ENCODE measurements around the gene ADAMTSL1. TPM values are rescaled to one million over a fixed set of nuclear protein-coding genes. Genes with fewer than 3 reads are reported as not detected.

Gene ADAMTSL1
- total and polyA plus RNA-seq, 2 of the 8 experiments (the other 6 are each of a cell fraction or from before 2014, with no cell fraction given): 0.84 to 1.1 TPM

GRCh38 chr9:18925880-18926279 lies 451.9 kb downstream of the ADAMTSL1 start:
- H2AK5ac ChIP-seq (ENCODE audit: low read depth, low read length): no peak overlapping the region
- no peaks in the 10 kb centered on the region for H4K20me1 ChIP-seq (replicated peaks in 1 of 2; ENCODE audit: control insufficient read depth in 1 of 2, insufficient read depth in 2 of 2, low read length in 2 of 2)
- no peaks in the 10 kb centered on the region for H3K9me3 ChIP-seq (ENCODE audit: insufficient read depth in 2 of 2, low read depth in 1 of 2, low read length in 1 of 2)
- no peak overlapping the region for H3K4me2 ChIP-seq (ENCODE audit: insufficient read depth in 1 of 2, low read depth in 2 of 2, low read length in 2 of 2)
- H3K23me2 ChIP-seq (ENCODE audit: low read depth, low read length): no peaks in the 10 kb centered on the region
- H2BK12ac ChIP-seq (ENCODE audit: low read depth, low read length): no peak overlapping the region
- no peaks in the 10 kb centered on the region for H3K79me1 ChIP-seq (ENCODE audit: low read depth, low read length)
- H3K23ac ChIP-seq (ENCODE audit: insufficient read length): no peak overlapping the region
- H2AFZ ChIP-seq (ENCODE audit: low read length): no peak overlapping the region
- H4K91ac ChIP-seq (replicated peaks; ENCODE audit: insufficient read length, low read length): no peak overlapping the region
- no peak overlapping the region for H2BK5ac ChIP-seq (ENCODE audit: low read depth, low read length)
- H3K27ac ChIP-seq (ENCODE audit: low read depth, low read length): no peak overlapping the region
- H3K4ac ChIP-seq (replicated peaks; ENCODE audit: insufficient read length, low read depth, low read length): no peak overlapping the region
- H3K4me3 ChIP-seq (ENCODE audit: extremely low read depth in 1 of 4, insufficient read depth in 2 of 4, low read depth in 3 of 4, low read length in 4 of 4): no peak overlapping the region
- H2BK15ac ChIP-seq (ENCODE audit: low read length): no peak overlapping the region
- H3K4me1 ChIP-seq (replicated peaks in 1 of 4; ENCODE audit: control insufficient read depth in 3 of 4, insufficient read depth in 4 of 4, low read length in 3 of 4): no peaks in the 10 kb centered on the region
- ChIA-PET CTCF (ENCODE audit: partially characterized antibody) (interaction anchor here (1.2 to 1.9 kb wide), 3 partner anchors 14 to 103 kb away, joined by 3 to 4 read pairs (median 4); no protein-coding TSS in a partner anchor), POLR2A (ENCODE audit: partially characterized antibody) (no interaction called here)
- no peak for FAIRE-seq
- no peak overlapping the region for H3K18ac ChIP-seq (ENCODE audit: extremely low read depth, low read length)
- H3K27me3 ChIP-seq (replicated peaks in 1 of 4; ENCODE audit: control insufficient read depth in 3 of 4, extremely low read depth in 1 of 4, insufficient read depth in 3 of 4, low read length in 3 of 4): no peaks in the 10 kb centered on the region
- no peaks in the 10 kb centered on the region for H3K79me2 ChIP-seq (ENCODE audit: control insufficient read depth in 1 of 2, insufficient read depth in 2 of 2, low read length in 2 of 2)
- no peak overlapping the region for H2BK120ac ChIP-seq (replicated peaks; ENCODE audit: low read depth, low read length)
- H4K8ac ChIP-seq (ENCODE audit: extremely low read depth, insufficient read depth, low read length): no peak overlapping the region
- H4K5ac ChIP-seq (ENCODE audit: insufficient read length, low read depth, low read length): no peak overlapping the region
- H3K36me3 ChIP-seq (ENCODE audit: control insufficient read depth in 2 of 4, insufficient read depth in 4 of 4, low read length in 3 of 4): no peaks in the 10 kb centered on the region
- DNase-seq (ENCODE audit: low read depth in 1 of 2, low spot score in 2 of 2): no peak
- H2BK20ac ChIP-seq (ENCODE audit: low read length): no peak overlapping the region
- H3K9ac ChIP-seq (replicated peaks in 1 of 4; ENCODE audit: extremely low read depth in 1 of 4, low read depth in 3 of 4, low read length in 3 of 4): no peak overlapping the region
- no peak for TF ChIP-seq GTF2F1 (IDR thresholded peaks at IDR 0.05; ENCODE audit: borderline replicate concordance, low read depth, low read length)
- TF ChIP-seq TCF12 (IDR thresholded peaks at IDR 0.05; ENCODE audit: low read depth, low read length): no peak
- no peak for TF ChIP-seq KDM1A (IDR thresholded peaks at IDR 0.05; ENCODE audit: borderline replicate concordance, low read length)
- no peak for TF ChIP-seq JUND (IDR thresholded peaks at IDR 0.05; ENCODE audit: low read length)
- no peak overlapping the region for H3K14ac ChIP-seq (ENCODE audit: insufficient read length)
- H3K56ac ChIP-seq (replicated peaks; ENCODE audit: insufficient read length, low read depth, low read length): no peak overlapping the region

Data from H1 (cell line).